Calu3 (cell line): ENCODE results near the gene PHC3. TPM values are rescaled to one million over a fixed set of nuclear protein-coding genes. Genes with fewer than 3 reads are reported as not detected.

Experiments
- BruUV-seq: library from RNA; stranded (reverse); fragments of 400-500 nt; replicated peaks from 2 replicates; lab custom pipeline; 2021; lab: Mats Ljungman, UMichigan
- CTCF ChIA-PET: fragments of 300-600 bp; sonication (Branson Sonifier 250); formaldehyde crosslinking; loops from one replicate; lab custom pipeline; 2022; ENCODE audit warnings: antibody characterized with exemption; lab: Charles Lee
- DNase-seq: peaks from one replicate; pipeline ENCODE4 v3.0.0; 2022
- H3K27ac Mint-ChIP-seq: one replicate; pipeline ENCODE4 v1.8.0; 2022; ENCODE audit warnings: mixed read lengths; ENCODE audit not compliant: unreplicated experiment
- H3K27me3 Mint-ChIP-seq: one replicate; pipeline ENCODE4 v1.8.0; 2022; ENCODE audit warnings: mixed read lengths; ENCODE audit not compliant: unreplicated experiment
- H3K36me3 Mint-ChIP-seq: one replicate; pipeline ENCODE4 v1.8.0; 2022; ENCODE audit warnings: mild to moderate bottlenecking, moderate library complexity, mixed read lengths; ENCODE audit not compliant: insufficient read depth, unreplicated experiment
- H3K4me1 Mint-ChIP-seq: one replicate; pipeline ENCODE4 v1.8.0; 2022; ENCODE audit warnings: mild to moderate bottlenecking, low read depth, mixed read lengths; ENCODE audit not compliant: unreplicated experiment
- H3K4me3 Mint-ChIP-seq: one replicate; pipeline ENCODE4 v1.8.0; 2022; ENCODE audit warnings: mild to moderate bottlenecking, low read depth, moderate library complexity, mixed read lengths; ENCODE audit not compliant: unreplicated experiment
- H3K9me3 Mint-ChIP-seq: one replicate; pipeline ENCODE4 v1.8.0; 2022; ENCODE audit warnings: low read depth, mixed read lengths; ENCODE audit not compliant: unreplicated experiment
- intact Hi-C: fragments of 100-400 bp; cut with micrococcal nuclease; formaldehyde crosslinking; loops from one replicate; pipeline ENCODE4 v1.10.0; 2022; ENCODE audit not compliant: unreplicated experiment
- total RNA-seq: library from RNA; stranded (reverse); gene quantifications from 2 replicates; pipeline ENCODE4 v1.2.3, GENCODE V29; 2022
- TF ChIP-seq, protein P1 (sequence below): fragments of 200-600 bp; IDR thresholded peaks from one replicate; pipeline ENCODE4 v1.8.0; 2022; ENCODE audit warnings: antibody characterized with exemption; ENCODE audit not compliant: unreplicated experiment

PHC3 gene
- total RNA-seq, 1 experiment from 2014 or later, result 113 TPM

DNA sequence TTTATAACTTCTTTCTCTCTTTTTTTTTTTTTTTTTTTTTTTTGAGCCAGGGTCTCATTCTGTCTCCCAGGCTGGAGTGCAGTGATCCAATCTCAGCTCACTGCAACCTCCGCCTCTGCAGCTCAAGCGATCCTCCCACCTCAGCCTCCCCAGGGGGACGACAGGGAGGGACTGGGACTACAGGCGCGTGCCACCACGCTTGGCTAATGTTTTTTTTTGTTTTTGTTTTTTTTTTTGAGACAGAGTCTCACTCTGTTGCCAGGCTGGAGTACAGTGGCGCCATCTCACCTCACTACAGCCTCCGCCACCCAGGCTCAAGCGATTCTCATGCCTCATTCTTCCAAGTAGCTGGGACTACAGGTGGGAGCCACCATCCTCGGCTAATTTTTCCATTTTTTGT, 23.0 kb upstream of the PHC3 start:
- CTCF ChIA-PET, result interaction anchor here (0.6 to 1.3 kb wide), 7 partner anchors 18 to 171 kb away, joined by 3 to 7 read pairs (median 4); partner anchors contain the start of genes PHC3 and PRKCI
- Mint-ChIP-seq H3K36me3 (no peaks in the 10 kb centered on the region), H3K4me1 (peaks cover 13% of the 10 kb centered on the region), H3K4me3 (peak overlapping the region; percentile 17), H3K9me3 (no peaks in the 10 kb centered on the region), H3K27ac (peak overlapping the region; percentile 66), H3K27me3 (no peaks in the 10 kb centered on the region)
- no peak for DNase-seq
- TF ChIP-seq, protein P1, sequence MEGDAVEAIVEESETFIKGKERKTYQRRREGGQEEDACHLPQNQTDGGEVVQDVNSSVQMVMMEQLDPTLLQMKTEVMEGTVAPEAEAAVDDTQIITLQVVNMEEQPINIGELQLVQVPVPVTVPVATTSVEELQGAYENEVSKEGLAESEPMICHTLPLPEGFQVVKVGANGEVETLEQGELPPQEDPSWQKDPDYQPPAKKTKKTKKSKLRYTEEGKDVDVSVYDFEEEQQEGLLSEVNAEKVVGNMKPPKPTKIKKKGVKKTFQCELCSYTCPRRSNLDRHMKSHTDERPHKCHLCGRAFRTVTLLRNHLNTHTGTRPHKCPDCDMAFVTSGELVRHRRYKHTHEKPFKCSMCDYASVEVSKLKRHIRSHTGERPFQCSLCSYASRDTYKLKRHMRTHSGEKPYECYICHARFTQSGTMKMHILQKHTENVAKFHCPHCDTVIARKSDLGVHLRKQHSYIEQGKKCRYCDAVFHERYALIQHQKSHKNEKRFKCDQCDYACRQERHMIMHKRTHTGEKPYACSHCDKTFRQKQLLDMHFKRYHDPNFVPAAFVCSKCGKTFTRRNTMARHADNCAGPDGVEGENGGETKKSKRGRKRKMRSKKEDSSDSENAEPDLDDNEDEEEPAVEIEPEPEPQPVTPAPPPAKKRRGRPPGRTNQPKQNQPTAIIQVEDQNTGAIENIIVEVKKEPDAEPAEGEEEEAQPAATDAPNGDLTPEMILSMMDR, result no peak
- BruUV-seq, result no TSS peak
- intact Hi-C loops, result no loop called here

DNA sequence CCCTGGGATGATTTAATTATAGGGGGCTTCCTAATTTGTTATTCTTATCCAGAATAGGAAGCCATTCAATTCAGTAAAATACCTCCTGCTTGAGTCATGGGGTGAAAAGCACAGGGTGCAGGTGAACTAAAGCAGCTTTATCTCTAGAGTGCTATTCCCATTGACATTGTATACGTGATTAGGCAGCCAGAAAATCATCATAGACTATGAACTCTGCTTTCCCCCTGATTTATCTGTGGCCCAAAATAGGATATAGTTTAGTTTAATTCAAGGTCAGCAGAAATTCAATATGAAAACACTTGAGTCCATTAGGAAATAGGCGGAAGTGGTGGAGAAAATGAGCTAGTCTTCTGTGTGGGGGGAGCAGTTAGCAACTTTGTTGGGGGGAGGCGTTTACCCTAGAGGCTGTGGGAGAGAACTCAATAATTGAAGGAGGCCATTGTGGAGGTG, 22.5 kb upstream of the PHC3 start:
- CTCF ChIA-PET, result interaction anchor here (0.6 to 1.3 kb wide), 9 partner anchors 18 to 792 kb away, joined by 3 to 7 read pairs (median 4); partner anchors contain the start of genes PHC3 and PRKCI
- Mint-ChIP-seq H3K27me3 (no peaks in the 10 kb centered on the region), H3K27ac (peak overlapping the region; percentile 66), H3K4me1 (peaks cover 13% of the 10 kb centered on the region), H3K9me3 (no peaks in the 10 kb centered on the region), H3K36me3 (no peaks in the 10 kb centered on the region), H3K4me3 (peak overlapping the region; percentile 17)
- DNase-seq, result peak; percentile 35
- intact Hi-C loops, result no loop called here
- TF ChIP-seq, protein P1, result no peak
- BruUV-seq, result no TSS peak

DNA sequence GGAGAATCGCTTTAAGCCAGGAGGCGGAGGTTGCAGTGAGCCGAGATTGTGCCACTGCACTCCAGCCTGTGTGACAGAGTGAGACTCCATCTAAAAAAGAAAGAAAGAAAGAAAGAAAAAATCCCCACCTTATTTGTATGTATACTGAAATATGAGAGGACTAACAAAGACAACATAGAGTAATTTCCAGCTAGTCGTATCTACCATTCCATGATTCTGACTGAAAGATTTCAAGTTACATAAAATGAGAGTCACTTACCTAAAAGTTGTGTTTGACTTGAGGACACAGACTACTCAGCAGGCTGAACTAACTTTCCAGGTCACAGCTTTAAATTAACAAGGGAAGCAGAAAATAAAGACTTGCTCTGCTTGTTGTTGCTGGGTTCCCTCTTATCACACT, 21.9 kb upstream of the PHC3 start:
- Mint-ChIP-seq H3K9me3 (no peaks in the 10 kb centered on the region), H3K4me3 (no peak overlapping the region), H3K27me3 (no peaks in the 10 kb centered on the region), H3K27ac (peak overlapping the region; percentile 66), H3K4me1 (peaks cover 13% of the 10 kb centered on the region), H3K36me3 (no peaks in the 10 kb centered on the region)
- intact Hi-C loops, result no loop called here
- DNase-seq, result no peak
- TF ChIP-seq, protein P1, result no peak
- no TSS peak for BruUV-seq
- CTCF ChIA-PET, result interaction anchor here (0.6 to 1.3 kb wide), 3 partner anchors 19 to 149 kb away, joined by 3 to 4 read pairs (median 3); partner anchors contain the start of gene PRKCI

DNA sequence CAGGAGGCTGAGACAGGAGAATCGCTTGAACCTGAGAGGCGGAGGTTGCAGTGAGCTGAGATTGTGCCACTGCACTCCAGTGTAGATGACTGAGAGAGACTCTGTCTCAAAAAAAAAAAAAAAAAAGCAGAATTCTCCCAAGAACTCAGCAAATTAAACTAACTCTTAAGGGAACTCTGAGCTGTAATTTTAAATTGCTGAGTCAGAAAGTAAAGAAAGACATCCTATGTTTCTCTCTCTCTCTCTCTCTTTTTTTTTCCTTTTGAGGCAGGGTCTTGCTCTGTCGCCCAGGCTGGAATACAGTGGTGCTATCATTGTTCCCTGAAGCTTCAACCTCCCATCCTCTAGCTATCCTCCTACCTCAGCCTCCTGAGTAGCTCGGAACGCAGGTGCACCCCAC, 20.0 kb upstream of the PHC3 start:
- BruUV-seq, result no TSS peak
- CTCF ChIA-PET, result interaction anchor here (0.5 to 0.7 kb wide), 3 partner anchors 20 to 30 kb away, joined by 3 to 4 read pairs (median 3); partner anchors contain the start of gene PRKCI
- Mint-ChIP-seq H3K4me1 (peaks cover 23% of the 10 kb centered on the region), H3K36me3 (no peaks in the 10 kb centered on the region), H3K4me3 (no peak overlapping the region), H3K27me3 (no peaks in the 10 kb centered on the region), H3K9me3 (no peaks in the 10 kb centered on the region), H3K27ac (no peak overlapping the region)
- TF ChIP-seq, protein P1, result no peak
- intact Hi-C loops, result no loop called here
- no peak for DNase-seq
